B cell (primary cell): ENCODE measurements around the gene FBXO15. TPM values are rescaled to one million over a fixed set of nuclear protein-coding genes. Genes with fewer than 3 reads are reported as not detected.

ENCODE experiments used
- ATAC-seq: fragments of 200-7000 bp; cut with Tn5 transposase; one replicate; pipeline ENCODE4 v1.10.0; 2021; ENCODE audit warnings: low read depth, mild to moderate bottlenecking, moderate number of reproducible peaks, moderate library complexity
- CTCF ChIA-PET: fragments of 350-600 bp; sonication (Branson Sonifier 250); formaldehyde crosslinking; loops from one replicate; lab custom pipeline; 2021; ENCODE audit warnings: antibody characterized with exemption, inconsistent platforms; lab: Charles Lee
- POLR2A ChIA-PET: fragments of 350-600 bp; sonication (Branson Sonifier 250); formaldehyde crosslinking; loops from one replicate; lab custom pipeline; 2021; ENCODE audit warnings: antibody characterized with exemption; lab: Charles Lee
- DNase-seq: peaks from one replicate; pipeline ENCODE4 v3.0.0; 2013
- H2AFZ ChIP-seq: 2 replicates; pipeline ENCODE4 v1.6.1; 2012; ENCODE audit warnings: mild to moderate bottlenecking, low read depth, low read length; ENCODE audit not compliant: insufficient read depth, poor library complexity, severe bottlenecking
- H3K27ac ChIP-seq, 2 donors: 1 replicate in 1 of 2; 2 replicates in 1 of 2; pipeline ENCODE4 v1.5.1; 2012 to 2013; ENCODE audit warnings: low read length in 2 of 2, mild to moderate bottlenecking in 2 of 2, moderate library complexity in 1 of 2
- H3K27me3 ChIP-seq, 4 experiments: fragments of 200-600 bp in 1 of 4; sonication (generic) in 1 of 4; replicated peaks in 1 of 4; 1 replicate in 2 of 4; 2 replicates in 2 of 4; pipeline versions ENCODE4 v1.6.1 to v1.7.0; 2013 to 2016; ENCODE audit warnings: low read length in 3 of 4, mild to moderate bottlenecking in 2 of 4, mixed read lengths in 1 of 4, moderate library complexity in 1 of 4; ENCODE audit not compliant: insufficient read depth in 4 of 4, control insufficient read depth in 3 of 4; ENCODE audit errors: control extremely low read depth in 1 of 4
- H3K36me3 ChIP-seq, 2 experiments: replicated peaks in 1 of 2; 1 replicate in 1 of 2; 2 replicates in 1 of 2; pipeline versions ENCODE4 v1.6.1 to v1.7.1; 2013; ENCODE audit warnings: low read length in 1 of 2; ENCODE audit not compliant: insufficient read depth in 2 of 2, control insufficient read depth in 1 of 2; ENCODE audit errors: control extremely low read depth in 1 of 2, extremely low read depth in 1 of 2
- H3K4me1 ChIP-seq, 2 donors: fragments of 200-600 bp in 1 of 2; sonication (generic) in 1 of 2; 1 replicate in 1 of 2; 2 replicates in 1 of 2; pipeline versions ENCODE4 v1.5.1 to v1.6.1; 2013 to 2017; ENCODE audit warnings: low read length in 2 of 2; ENCODE audit not compliant: control insufficient read depth in 2 of 2, insufficient read depth in 2 of 2
- H3K4me2 ChIP-seq: replicated peaks from 2 replicates; pipeline ENCODE3; 2012; ENCODE audit warnings: mild to moderate bottlenecking, low read depth, low read length; ENCODE audit not compliant: poor library complexity, severe bottlenecking
- H3K4me3 ChIP-seq, 5 experiments: fragments of 200-600 bp in 1 of 5; sonication (generic) in 1 of 5; 1 replicate in 3 of 5; 2 replicates in 2 of 5; pipeline versions ENCODE4 v1.5.1 to v1.7.0; 2011 to 2016; ENCODE audit warnings: low read length in 4 of 5, mild to moderate bottlenecking in 4 of 5, low read depth in 2 of 5, control low read depth in 1 of 5, moderate library complexity in 1 of 5; ENCODE audit not compliant: insufficient read depth in 1 of 5; ENCODE audit errors: control extremely low read depth in 1 of 5, extremely low read depth in 1 of 5
- H3K79me2 ChIP-seq: fragments of 200-600 bp; sonication (generic); one replicate; pipeline ENCODE4 v1.6.0; 2016; ENCODE audit warnings: low read length; ENCODE audit not compliant: control insufficient read depth, insufficient read depth
- H3K9ac ChIP-seq: fragments of 200-600 bp; sonication (generic); 2 replicates; pipeline ENCODE4 v1.6.1; 2017; ENCODE audit warnings: mild to moderate bottlenecking, low read length, moderate library complexity
- H3K9me3 ChIP-seq, 3 donors: one replicate each; pipeline versions ENCODE4 v1.6.1 to v1.7.1; 2013; ENCODE audit warnings: low read length in 2 of 3; ENCODE audit not compliant: control insufficient read depth in 2 of 3, insufficient read depth in 1 of 3; ENCODE audit errors: control extremely low read depth in 1 of 3
- H4K20me1 ChIP-seq: 2 replicates; pipeline ENCODE4 v1.6.0; 2012; ENCODE audit warnings: mild to moderate bottlenecking, low read length; ENCODE audit not compliant: insufficient read depth, control insufficient read depth, poor library complexity, severe bottlenecking
- H3K27ac Mint-ChIP-seq: one replicate; pipeline ENCODE4 v1.8.0; 2021; ENCODE audit warnings: mixed read lengths
- H3K27me3 Mint-ChIP-seq: one replicate; pipeline ENCODE4 v1.8.0; 2021; ENCODE audit warnings: mixed read lengths
- H3K4me1 Mint-ChIP-seq: one replicate; pipeline ENCODE4 v1.8.0; 2021; ENCODE audit warnings: mixed read lengths
- H3K4me3 Mint-ChIP-seq: one replicate; pipeline ENCODE4 v1.8.0; 2021; ENCODE audit warnings: mixed read lengths
- H3K9me3 Mint-ChIP-seq: one replicate; pipeline ENCODE4 v1.8.0; 2022; ENCODE audit warnings: mixed read lengths; ENCODE audit not compliant: insufficient read depth
- EZH2 ChIP-seq: IDR thresholded peaks from 2 replicates; pipeline ENCODE4 v1.6.1; 2012; ENCODE audit warnings: borderline replicate concordance, low read depth, mild to moderate bottlenecking, moderate library complexity, low read length; ENCODE audit not compliant: insufficient read depth, poor library complexity, severe bottlenecking
- WGBS: methylation state at CpG from one replicate; pipeline ENCODE4 v1.1.5; 2013; ENCODE audit warnings: missing lambda C conversion rate; ENCODE audit not compliant: insufficient coverage; 5-methylcytosine and 5-hydroxymethylcytosine counted together
- intact Hi-C: fragments of 100-400 bp; cut with micrococcal nuclease; formaldehyde crosslinking; loops from one replicate; pipeline ENCODE4 v1.10.0; 2022
- polyA plus RNA-seq: library from polyadenylated mRNA; depleted of rRNA; stranded (reverse); fragments of >200 nt; gene quantifications from 2 replicates; pipeline ENCODE4 v1.2.3, GENCODE V29; 2012
- total RNA-seq, 2 donors: library from RNA; stranded (reverse); fragments of 120-200 nt in 1 of 2; gene quantifications; 1 replicate in 1 of 2; 2 replicates in 1 of 2; pipeline versions ENCODE4 v1.2.3 to v1.2.4, GENCODE V29; 2013 to 2022
- TF ChIP-seq, protein P1 (sequence below): fragments of 200-600 bp; IDR thresholded peaks from one replicate; pipeline ENCODE4 v1.8.0; 2022; ENCODE audit warnings: antibody characterized with exemption, mild to moderate bottlenecking

FBXO15 gene
- total and polyA plus RNA-seq, 2 donors (not counting 1 experiment from before 2014, with no cell fraction given): 1.6 to 4.1 TPM

DNA sequence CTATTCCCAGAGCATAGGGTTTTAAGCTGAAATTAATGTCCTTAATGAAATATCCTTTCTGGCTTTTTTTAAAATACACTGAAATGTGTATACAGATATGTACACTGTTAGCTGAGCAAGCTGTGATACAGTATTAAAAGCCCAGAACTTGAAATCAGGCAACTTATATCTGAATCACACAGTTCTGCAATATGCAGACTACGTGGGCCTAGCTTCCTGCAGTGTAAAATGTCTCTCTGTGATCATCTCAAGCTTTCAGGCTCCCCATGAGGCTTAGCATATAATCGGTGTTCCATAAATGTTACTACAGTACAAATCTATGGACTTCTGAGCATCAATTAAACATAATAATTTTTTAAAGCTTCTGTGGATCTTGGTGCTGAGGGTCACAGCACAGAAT lies 8.2 kb downstream of the FBXO15 start:
- Mint-ChIP-seq H3K27ac (no peak overlapping the region), H3K27me3 (peaks cover 36% of the 10 kb centered on the region), H3K4me3 (no peak overlapping the region), H3K4me1 (no peaks in the 10 kb centered on the region), H3K9me3 (no peaks in the 10 kb centered on the region)
- POLR2A ChIA-PET: no interaction called here
- Histone ChIP-seq H2AFZ (no peak overlapping the region), H3K4me3 (no peak overlapping the region), H4K20me1 (no peaks in the 10 kb centered on the region), H3K4me2 (no peak overlapping the region), H3K27me3 (peaks cover 0 to 3% (median 0%) of the 10 kb centered on the region in 4 experiments), H3K27ac (no peak overlapping the region), H3K4me1 (no peaks in the 10 kb centered on the region), H3K36me3 (no peaks in the 10 kb centered on the region), H3K9ac (no peak overlapping the region), H3K79me2 (no peaks in the 10 kb centered on the region), H3K9me3 (no peaks in the 10 kb centered on the region)
- no peak for DNase-seq
- TF ChIP-seq EZH2: no peak
- TF ChIP-seq, protein P1, sequence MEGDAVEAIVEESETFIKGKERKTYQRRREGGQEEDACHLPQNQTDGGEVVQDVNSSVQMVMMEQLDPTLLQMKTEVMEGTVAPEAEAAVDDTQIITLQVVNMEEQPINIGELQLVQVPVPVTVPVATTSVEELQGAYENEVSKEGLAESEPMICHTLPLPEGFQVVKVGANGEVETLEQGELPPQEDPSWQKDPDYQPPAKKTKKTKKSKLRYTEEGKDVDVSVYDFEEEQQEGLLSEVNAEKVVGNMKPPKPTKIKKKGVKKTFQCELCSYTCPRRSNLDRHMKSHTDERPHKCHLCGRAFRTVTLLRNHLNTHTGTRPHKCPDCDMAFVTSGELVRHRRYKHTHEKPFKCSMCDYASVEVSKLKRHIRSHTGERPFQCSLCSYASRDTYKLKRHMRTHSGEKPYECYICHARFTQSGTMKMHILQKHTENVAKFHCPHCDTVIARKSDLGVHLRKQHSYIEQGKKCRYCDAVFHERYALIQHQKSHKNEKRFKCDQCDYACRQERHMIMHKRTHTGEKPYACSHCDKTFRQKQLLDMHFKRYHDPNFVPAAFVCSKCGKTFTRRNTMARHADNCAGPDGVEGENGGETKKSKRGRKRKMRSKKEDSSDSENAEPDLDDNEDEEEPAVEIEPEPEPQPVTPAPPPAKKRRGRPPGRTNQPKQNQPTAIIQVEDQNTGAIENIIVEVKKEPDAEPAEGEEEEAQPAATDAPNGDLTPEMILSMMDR: no peak
- intact Hi-C loops: no loop called here
- CTCF ChIA-PET: interaction anchor here (1.0 to 1.2 kb wide), 2 partner anchors 15 to 18 kb away, joined by 3 read pairs; no protein-coding TSS in a partner anchor
- 67% methylated on average over 1 of the region's 2 CpGs for WGBS
- no peak for ATAC-seq

DNA sequence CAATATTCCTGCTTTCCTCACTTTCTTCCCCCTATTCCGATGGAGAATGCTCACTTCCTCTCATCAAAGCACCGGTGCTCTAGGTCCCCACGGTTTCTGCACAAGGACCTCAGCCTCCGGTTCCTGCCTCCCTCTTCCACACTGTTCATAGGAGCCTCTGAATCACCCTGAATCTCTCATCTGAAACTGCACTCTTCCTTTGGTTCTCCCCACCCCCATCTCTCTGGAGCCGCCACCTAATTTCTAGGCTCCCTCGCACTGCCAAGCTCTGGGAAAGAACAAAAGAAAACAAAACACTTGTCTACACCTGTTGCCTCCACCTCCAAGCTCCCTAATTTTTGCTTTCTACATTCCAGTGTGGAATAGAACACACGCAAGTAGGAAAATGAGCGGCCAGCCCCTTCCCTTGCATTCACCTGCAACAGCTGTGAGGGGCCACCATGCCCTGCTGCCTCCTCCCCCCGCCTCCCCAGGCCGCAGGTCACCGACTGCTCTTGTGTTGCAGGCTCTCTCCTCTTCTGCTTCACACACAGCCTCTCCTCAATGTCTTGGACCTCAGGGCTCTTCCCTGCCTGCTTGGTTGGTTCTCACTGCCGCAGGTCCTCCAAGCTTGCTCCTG lies 9.6 kb downstream of the FBXO15 start:
- ChIA-PET POLR2A (no interaction called here), CTCF (no interaction called here)
- Histone ChIP-seq H3K9ac (no peak overlapping the region), H3K27ac (no peak overlapping the region), H4K20me1 (no peaks in the 10 kb centered on the region), H3K4me3 (no peak overlapping the region), H3K79me2 (no peaks in the 10 kb centered on the region), H2AFZ (no peak overlapping the region), H3K36me3 (no peaks in the 10 kb centered on the region), H3K27me3 (peaks cover 0 to 3% (median 0%) of the 10 kb centered on the region in 4 experiments), H3K4me1 (no peaks in the 10 kb centered on the region), H3K4me2 (no peak overlapping the region), H3K9me3 (no peaks in the 10 kb centered on the region)
- H3K9me3 Mint-ChIP-seq: no peaks in the 10 kb centered on the region
- ATAC-seq (no peak), DNase-seq (no peak)
- peaks cover 29% of the 10 kb centered on the region for H3K27me3 Mint-ChIP-seq
- TF ChIP-seq EZH2: no peak
- TF ChIP-seq, protein P1: no peak
- intact Hi-C loops: no loop called here
- 95% methylated on average over 12 of the region's 12 CpGs for WGBS
- no peak overlapping the region for H3K4me3 Mint-ChIP-seq
- no peaks in the 10 kb centered on the region for H3K4me1 Mint-ChIP-seq
- no peak overlapping the region for H3K27ac Mint-ChIP-seq
